ENCODE measurements around the gene RSKR. TPM values are rescaled to one million over a fixed set of nuclear protein-coding genes. Genes with fewer than 3 reads are reported as not detected.

The RSKR gene
- total and polyA plus RNA-seq, 9 of the 15 experiments (the other 6 are each of a cell fraction or from before 2014, with no cell fraction given): 1.4 to 42.3 (median 16.2) TPM

DNA sequence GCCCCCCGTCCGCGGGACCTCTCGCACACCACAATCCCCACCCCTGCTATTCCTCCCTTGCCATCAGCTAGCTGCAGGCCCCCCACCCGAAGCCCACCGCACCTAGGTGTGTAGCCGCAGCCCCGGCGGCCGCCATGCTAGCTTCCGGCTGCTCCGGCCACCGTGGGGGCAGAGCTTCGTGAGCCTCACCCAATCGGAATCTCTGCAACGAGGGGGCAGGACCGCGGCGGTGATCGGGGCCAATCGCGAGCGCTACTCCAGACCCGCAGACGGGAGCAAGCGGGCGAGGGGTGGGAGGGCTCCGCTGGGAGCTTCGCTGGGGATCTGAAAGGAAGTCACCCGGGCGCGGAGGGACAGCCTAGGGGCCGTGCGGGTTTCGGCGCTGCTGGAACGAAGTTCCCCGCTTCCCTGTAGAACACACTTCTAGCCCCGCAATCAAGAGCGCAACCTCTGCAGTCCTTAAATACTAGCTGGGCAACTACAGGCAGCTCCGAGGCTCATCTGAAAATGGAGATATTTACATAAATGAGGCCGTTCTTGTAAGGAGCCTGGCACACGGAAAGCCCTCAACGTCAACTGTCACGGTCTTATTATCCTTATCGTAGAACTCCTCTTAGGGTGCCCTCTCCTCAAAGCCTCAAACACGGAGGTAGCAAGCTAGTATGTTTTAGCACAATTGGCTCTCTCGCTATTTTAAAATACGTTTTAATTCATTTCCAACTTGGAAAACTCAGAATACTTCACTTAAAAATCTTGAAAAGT lies 42.4 kb downstream of the RSKR start, which contains the start of gene PIGS (continued):
- TF ChIP-seq PHTF2 (CRISPR knock-in tag; IDR thresholded peaks at IDR 0.05) (no peak), HMG20B (CRISPR knock-in tag; IDR thresholded peaks at IDR 0.05) (no peak), YBX1 (IDR thresholded peaks at IDR 0.05) (no peak), MAFF (IDR thresholded peaks at IDR 0.05; ENCODE audit: low read length) (no peak), GABPA (tag; conservative IDR thresholded peaks at IDR 0.05; ENCODE audit: low read depth) (peak; percentile 90), TEAD1 (CRISPR knock-in tag; IDR thresholded peaks at IDR 0.05) (peak in 1 of 2 experiments; percentile 18; a peak in 1 of 4 replicates), ZNF57 (CRISPR knock-in tag; IDR thresholded peaks at IDR 0.05) (no peak), MEF2A (IDR thresholded peaks at IDR 0.05; ENCODE audit: control insufficient read depth, low read depth, low read length) (no peak), SPI1 (IDR thresholded peaks at IDR 0.05; ENCODE audit: borderline replicate concordance, low read depth, low read length) (peak; percentile 39; the same call in 1 of the 2 replicates), MAZ (CRISPR knock-in tag; conservative IDR thresholded peaks at IDR 0.05 in 1 of 2, IDR thresholded peaks at IDR 0.05 in 1 of 2) (peak; percentile 57 to 74; a peak in 2 of 4 replicates), NBN (IDR thresholded peaks at IDR 0.05; ENCODE audit: low read depth) (no peak), ZSCAN29 (IDR thresholded peaks at IDR 0.05) (no peak), ARID1B (IDR thresholded peaks at IDR 0.05) (no peak), ILK (tag; IDR thresholded peaks at IDR 0.05; ENCODE audit: borderline replicate concordance, low read depth) (no peak), LEF1 (IDR thresholded peaks at IDR 0.05) (no peak), ZFP30 (CRISPR knock-in tag; IDR thresholded peaks at IDR 0.05; ENCODE audit: borderline replicate concordance) (no peak)
- TF ChIP-seq, protein P1, sequence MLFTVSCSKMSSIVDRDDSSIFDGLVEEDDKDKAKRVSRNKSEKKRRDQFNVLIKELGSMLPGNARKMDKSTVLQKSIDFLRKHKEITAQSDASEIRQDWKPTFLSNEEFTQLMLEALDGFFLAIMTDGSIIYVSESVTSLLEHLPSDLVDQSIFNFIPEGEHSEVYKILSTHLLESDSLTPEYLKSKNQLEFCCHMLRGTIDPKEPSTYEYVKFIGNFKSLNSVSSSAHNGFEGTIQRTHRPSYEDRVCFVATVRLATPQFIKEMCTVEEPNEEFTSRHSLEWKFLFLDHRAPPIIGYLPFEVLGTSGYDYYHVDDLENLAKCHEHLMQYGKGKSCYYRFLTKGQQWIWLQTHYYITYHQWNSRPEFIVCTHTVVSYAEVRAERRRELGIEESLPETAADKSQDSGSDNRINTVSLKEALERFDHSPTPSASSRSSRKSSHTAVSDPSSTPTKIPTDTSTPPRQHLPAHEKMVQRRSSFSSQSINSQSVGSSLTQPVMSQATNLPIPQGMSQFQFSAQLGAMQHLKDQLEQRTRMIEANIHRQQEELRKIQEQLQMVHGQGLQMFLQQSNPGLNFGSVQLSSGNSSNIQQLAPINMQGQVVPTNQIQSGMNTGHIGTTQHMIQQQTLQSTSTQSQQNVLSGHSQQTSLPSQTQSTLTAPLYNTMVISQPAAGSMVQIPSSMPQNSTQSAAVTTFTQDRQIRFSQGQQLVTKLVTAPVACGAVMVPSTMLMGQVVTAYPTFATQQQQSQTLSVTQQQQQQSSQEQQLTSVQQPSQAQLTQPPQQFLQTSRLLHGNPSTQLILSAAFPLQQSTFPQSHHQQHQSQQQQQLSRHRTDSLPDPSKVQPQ (CRISPR knock-in tag; IDR thresholded peaks at IDR 0.05; ENCODE audit: borderline replicate concordance): no peak
- TF ChIP-seq, protein P2, sequence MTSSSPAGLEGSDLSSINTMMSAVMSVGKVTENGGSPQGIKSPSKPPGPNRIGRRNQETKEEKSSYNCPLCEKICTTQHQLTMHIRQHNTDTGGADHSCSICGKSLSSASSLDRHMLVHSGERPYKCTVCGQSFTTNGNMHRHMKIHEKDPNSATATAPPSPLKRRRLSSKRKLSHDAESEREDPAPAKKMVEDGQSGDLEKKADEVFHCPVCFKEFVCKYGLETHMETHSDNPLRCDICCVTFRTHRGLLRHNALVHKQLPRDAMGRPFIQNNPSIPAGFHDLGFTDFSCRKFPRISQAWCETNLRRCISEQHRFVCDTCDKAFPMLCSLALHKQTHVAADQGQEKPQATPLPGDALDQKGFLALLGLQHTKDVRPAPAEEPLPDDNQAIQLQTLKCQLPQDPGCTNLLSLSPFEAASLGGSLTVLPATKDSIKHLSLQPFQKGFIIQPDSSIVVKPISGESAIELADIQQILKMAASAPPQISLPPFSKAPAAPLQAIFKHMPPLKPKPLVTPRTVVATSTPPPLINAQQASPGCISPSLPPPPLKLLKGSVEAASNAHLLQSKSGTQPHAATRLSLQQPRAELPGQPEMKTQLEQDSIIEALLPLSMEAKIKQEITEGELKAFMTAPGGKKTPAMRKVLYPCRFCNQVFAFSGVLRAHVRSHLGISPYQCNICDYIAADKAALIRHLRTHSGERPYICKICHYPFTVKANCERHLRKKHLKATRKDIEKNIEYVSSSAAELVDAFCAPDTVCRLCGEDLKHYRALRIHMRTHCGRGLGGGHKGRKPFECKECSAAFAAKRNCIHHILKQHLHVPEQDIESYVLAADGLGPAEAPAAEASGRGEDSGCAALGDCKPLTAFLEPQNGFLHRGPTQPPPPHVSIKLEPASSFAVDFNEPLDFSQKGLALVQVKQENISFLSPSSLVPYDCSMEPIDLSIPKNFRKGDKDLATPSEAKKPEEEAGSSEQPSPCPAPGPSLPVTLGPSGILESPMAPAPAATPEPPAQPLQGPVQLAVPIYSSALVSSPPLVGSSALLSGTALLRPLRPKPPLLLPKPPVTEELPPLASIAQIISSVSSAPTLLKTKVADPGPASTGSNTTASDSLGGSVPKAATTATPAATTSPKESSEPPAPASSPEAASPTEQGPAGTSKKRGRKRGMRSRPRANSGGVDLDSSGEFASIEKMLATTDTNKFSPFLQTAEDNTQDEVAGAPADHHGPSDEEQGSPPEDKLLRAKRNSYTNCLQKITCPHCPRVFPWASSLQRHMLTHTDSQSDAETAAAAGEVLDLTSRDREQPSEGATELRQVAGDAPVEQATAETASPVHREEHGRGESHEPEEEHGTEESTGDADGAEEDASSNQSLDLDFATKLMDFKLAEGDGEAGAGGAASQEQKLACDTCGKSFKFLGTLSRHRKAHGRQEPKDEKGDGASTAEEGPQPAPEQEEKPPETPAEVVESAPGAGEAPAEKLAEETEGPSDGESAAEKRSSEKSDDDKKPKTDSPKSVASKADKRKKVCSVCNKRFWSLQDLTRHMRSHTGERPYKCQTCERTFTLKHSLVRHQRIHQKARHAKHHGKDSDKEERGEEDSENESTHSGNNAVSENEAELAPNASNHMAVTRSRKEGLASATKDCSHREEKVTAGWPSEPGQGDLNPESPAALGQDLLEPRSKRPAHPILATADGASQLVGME (CRISPR knock-in tag; IDR thresholded peaks at IDR 0.05): no peak

Measured in K562 (cell line).